Measurements from ENCODE around the gene TRAP1. TPM values are rescaled to one million over a fixed set of nuclear protein-coding genes. Genes with fewer than 3 reads are reported as not detected.

TRAP1 gene
- polyA plus RNA-seq, 3 donors = 22.8 to 54.0 (median 22.9) TPM

DNA sequence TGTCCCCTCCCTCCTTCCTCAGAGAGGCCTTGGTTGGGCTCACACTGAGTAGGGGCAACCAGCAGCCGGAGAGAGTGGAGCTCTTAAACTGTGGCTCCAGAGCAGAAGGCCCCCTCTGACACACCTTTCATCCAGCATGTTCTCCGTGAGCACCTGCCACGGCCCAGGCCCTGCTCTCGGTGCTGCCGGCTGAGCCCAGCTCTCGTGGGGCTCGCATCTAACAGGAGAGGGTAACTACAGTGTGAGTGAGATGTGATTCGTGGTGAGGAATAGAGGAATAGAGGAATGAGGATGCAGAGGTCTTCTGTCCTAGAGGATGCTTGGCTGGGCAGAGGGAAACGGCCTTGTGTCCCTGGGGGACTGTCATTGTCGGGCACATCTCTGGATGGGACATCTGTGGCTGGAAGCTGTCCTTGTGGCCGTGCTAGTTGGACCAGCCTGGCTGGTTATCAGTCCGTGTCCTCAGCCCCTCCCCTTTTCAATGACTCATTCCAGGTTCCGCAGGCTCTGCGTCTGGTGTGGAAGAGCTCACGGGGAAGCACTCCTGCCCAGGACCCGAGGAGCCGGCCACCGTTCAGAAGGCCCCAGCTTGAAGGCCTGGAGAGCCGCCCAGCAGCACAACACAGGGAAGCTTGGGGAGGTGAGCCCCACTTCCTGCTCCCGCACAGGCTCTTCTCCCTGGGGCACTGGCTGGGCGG lies 74.8 kb downstream of the TRAP1 start:
- TF ChIP-seq, protein P1, sequence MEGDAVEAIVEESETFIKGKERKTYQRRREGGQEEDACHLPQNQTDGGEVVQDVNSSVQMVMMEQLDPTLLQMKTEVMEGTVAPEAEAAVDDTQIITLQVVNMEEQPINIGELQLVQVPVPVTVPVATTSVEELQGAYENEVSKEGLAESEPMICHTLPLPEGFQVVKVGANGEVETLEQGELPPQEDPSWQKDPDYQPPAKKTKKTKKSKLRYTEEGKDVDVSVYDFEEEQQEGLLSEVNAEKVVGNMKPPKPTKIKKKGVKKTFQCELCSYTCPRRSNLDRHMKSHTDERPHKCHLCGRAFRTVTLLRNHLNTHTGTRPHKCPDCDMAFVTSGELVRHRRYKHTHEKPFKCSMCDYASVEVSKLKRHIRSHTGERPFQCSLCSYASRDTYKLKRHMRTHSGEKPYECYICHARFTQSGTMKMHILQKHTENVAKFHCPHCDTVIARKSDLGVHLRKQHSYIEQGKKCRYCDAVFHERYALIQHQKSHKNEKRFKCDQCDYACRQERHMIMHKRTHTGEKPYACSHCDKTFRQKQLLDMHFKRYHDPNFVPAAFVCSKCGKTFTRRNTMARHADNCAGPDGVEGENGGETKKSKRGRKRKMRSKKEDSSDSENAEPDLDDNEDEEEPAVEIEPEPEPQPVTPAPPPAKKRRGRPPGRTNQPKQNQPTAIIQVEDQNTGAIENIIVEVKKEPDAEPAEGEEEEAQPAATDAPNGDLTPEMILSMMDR (IDR thresholded peaks at IDR 0.05) = no peak
- Histone ChIP-seq H3K4me1 (ENCODE audit: control insufficient read depth in 1 of 2, insufficient read depth in 2 of 2, low read length in 2 of 2) (peaks cover 5% of the 10 kb centered on the region in 2 donors), H3K4me3 (replicated peaks in 1 of 3; ENCODE audit: low read depth in 2 of 3, low read length in 3 of 3) (no peak overlapping the region), H3K27me3 (ENCODE audit: control insufficient read depth in 2 of 2, insufficient read depth in 2 of 2, low read length in 2 of 2) (no peaks in the 10 kb centered on the region), H3K27ac (ENCODE audit: low read depth in 1 of 2, low read length in 2 of 2) (no peak overlapping the region), H3K4me2 (replicated peaks; ENCODE audit: extremely low read depth, low read length, poor library complexity, severe bottlenecking) (no peak overlapping the region), H3K79me2 (ENCODE audit: insufficient read depth, low read length) (peaks cover 5% of the 10 kb centered on the region), H3K36me3 (replicated peaks in 1 of 2; ENCODE audit: control insufficient read depth in 1 of 2, insufficient read depth in 2 of 2, low read length in 2 of 2) (peaks cover 38 to 46% of the 10 kb centered on the region in 2 donors), H2AFZ (ENCODE audit: insufficient read depth, low read depth, low read length, poor library complexity, severe bottlenecking) (no peak overlapping the region), H3K9ac (ENCODE audit: insufficient read depth, low read length, poor library complexity, severe bottlenecking) (no peak overlapping the region), H4K20me1 (ENCODE audit: insufficient read depth, low read length) (peaks cover 4% of the 10 kb centered on the region), H3K9me3 (replicated peaks in 1 of 2; ENCODE audit: control insufficient read depth in 1 of 2, insufficient read depth in 1 of 2, low read length in 2 of 2) (no peaks in the 10 kb centered on the region)
- Mint-ChIP-seq H3K9me3 (peaks cover 0 to 3% (median 0%) of the 10 kb centered on the region in 7 donors), H3K4me1 (peaks cover 7% of the 10 kb centered on the region), H3K4me3 (no peak overlapping the region), H3K27ac (peak overlapping the region in 1 of 7 donors; percentile 43), H3K27me3 (ENCODE audit: low read depth in 3 of 3) (no peaks in the 10 kb centered on the region), H3K36me3 (peaks cover 35 to 70% of the 10 kb centered on the region in 2 donors)
- no peak for DNase-seq
- 92% methylated on average over 14 of the region's 21 CpGs for WGBS (ENCODE audit: insufficient coverage)
- intact Hi-C loops (cut with micrococcal nuclease) = loop anchor here in 1 of 2 donors (10.0 kb wide), 1 partner anchor 58 kb away; no protein-coding TSS in a partner anchor

DNA sequence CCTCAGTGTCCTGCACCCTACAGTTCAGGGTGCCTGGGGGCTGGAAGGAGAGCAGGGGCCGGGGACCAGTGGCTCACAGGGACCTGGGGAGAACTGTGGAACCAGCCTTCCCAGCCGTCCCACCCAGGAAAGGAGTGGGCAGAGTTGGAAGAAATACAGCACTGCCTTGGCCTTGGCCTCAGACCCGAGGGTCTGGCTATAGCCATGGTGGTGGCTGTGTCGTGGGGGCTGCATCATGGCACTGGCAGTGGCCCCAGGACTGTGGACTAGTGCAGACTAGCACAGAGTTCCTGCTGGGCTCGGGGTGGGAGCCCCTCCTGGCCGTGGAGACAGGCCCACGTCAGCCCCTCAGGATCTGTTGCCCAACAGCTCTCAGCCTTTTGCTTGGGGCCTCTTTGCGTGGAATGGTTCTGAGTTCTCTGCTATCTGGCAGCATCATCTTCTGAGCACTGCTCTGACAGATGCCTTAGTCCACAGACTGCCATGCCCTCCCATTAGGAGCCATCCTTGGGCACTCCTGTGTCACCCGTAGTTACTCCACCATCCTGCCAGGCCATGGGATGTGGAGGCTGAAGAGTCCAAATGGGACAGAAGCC lies 75.4 kb downstream of the TRAP1 start:
- H3K36me3 ChIP-seq (replicated peaks in 1 of 2; ENCODE audit: control insufficient read depth in 1 of 2, insufficient read depth in 2 of 2, low read length in 2 of 2) = peaks cover 38 to 46% of the 10 kb centered on the region in 2 donors

More for the DNA sequence above, 75.4 kb downstream of the TRAP1 start:
- Histone ChIP-seq H3K4me2 (replicated peaks; ENCODE audit: extremely low read depth, low read length, poor library complexity, severe bottlenecking) (no peak overlapping the region), H2AFZ (ENCODE audit: insufficient read depth, low read depth, low read length, poor library complexity, severe bottlenecking) (no peak overlapping the region), H3K27ac (ENCODE audit: low read depth in 1 of 2, low read length in 2 of 2) (no peak overlapping the region), H3K4me1 (ENCODE audit: control insufficient read depth in 1 of 2, insufficient read depth in 2 of 2, low read length in 2 of 2) (peaks cover 11% of the 10 kb centered on the region in 2 donors), H4K20me1 (ENCODE audit: insufficient read depth, low read length) (peaks cover 4% of the 10 kb centered on the region), H3K9ac (ENCODE audit: insufficient read depth, low read length, poor library complexity, severe bottlenecking) (no peak overlapping the region), H3K9me3 (replicated peaks in 1 of 2; ENCODE audit: control insufficient read depth in 1 of 2, insufficient read depth in 1 of 2, low read length in 2 of 2) (no peaks in the 10 kb centered on the region), H3K4me3 (replicated peaks in 1 of 3; ENCODE audit: low read depth in 2 of 3, low read length in 3 of 3) (no peak overlapping the region), H3K27me3 (ENCODE audit: control insufficient read depth in 2 of 2, insufficient read depth in 2 of 2, low read length in 2 of 2) (no peaks in the 10 kb centered on the region), H3K79me2 (ENCODE audit: insufficient read depth, low read length) (peaks cover 5% of the 10 kb centered on the region)
- Mint-ChIP-seq H3K27ac (no peak overlapping the region), H3K4me3 (no peak overlapping the region), H3K9me3 (peaks cover 0 to 3% (median 0%) of the 10 kb centered on the region in 7 donors), H3K36me3 (peaks cover 33 to 65% of the 10 kb centered on the region in 2 donors), H3K27me3 (ENCODE audit: low read depth in 3 of 3) (no peaks in the 10 kb centered on the region), H3K4me1 (peaks cover 14% of the 10 kb centered on the region)
- TF ChIP-seq, protein P1 (IDR thresholded peaks at IDR 0.05) = no peak
- WGBS (ENCODE audit: insufficient coverage) = 94% methylated on average over 9 of the region's 9 CpGs
- intact Hi-C loops (cut with micrococcal nuclease) = loop anchor here in 1 of 2 donors (10.0 kb wide), 1 partner anchor 57 kb away; no protein-coding TSS in a partner anchor
- DNase-seq = no peak

Data from CD14-positive monocyte (primary cell).